Endothelial cell of umbilical vein (primary cell): Measurements from ENCODE around the gene DUSP5. TPM values are rescaled to one million over a fixed set of nuclear protein-coding genes. Genes with fewer than 3 reads are reported as not detected.

Experiments
- BruUV-seq: library from RNA; stranded (reverse); fragments of 400-500 nt; replicated peaks from 2 replicates; lab custom pipeline; 2021; lab: Mats Ljungman, UMichigan
- CTCF ChIA-PET: fragments of 300-600, 350-600 bp; sonication (Branson Sonifier 250); formaldehyde crosslinking; loops from one replicate; lab custom pipeline; 2021; ENCODE audit warnings: antibody characterized with exemption, inconsistent platforms; lab: Charles Lee
- POLR2A ChIA-PET: fragments of 300-600, 350-600 bp; sonication (Branson Sonifier 250); formaldehyde crosslinking; loops from one replicate; lab custom pipeline; 2021; ENCODE audit warnings: antibody characterized with exemption, inconsistent platforms; lab: Charles Lee
- DNase-seq: peaks from one replicate; pipeline ENCODE4 v3.0.0-alpha.2; 2011; ENCODE audit warnings: low read depth, low spot score
- FAIRE-seq: peaks from 2 replicates; lab custom pipeline; 2011; peaks lifted over from hg19 to GRCh38; lab: Jason Lieb, UNC
- H2AFZ ChIP-seq: 2 replicates; pipeline ENCODE4 v1.6.0; 2012; ENCODE audit warnings: low read depth, low read length, control low read depth, inconsistent platforms
- H3K27ac ChIP-seq: 2 replicates; pipeline ENCODE4 v1.5.1; 2011; ENCODE audit warnings: low read depth, mild to moderate bottlenecking, control low read depth, low read length, moderate library complexity; ENCODE audit not compliant: insufficient read depth
- H3K27me3 ChIP-seq, 2 experiments: 2 replicates each; pipeline versions ENCODE4 v1.6.0 to v1.6.1; 2011; ENCODE audit warnings: low read length in 2 of 2, mixed read lengths in 1 of 2; ENCODE audit not compliant: control insufficient read depth in 2 of 2, insufficient read depth in 2 of 2
- H3K36me3 ChIP-seq, 2 experiments: 2 replicates in 1 of 2; 3 replicates in 1 of 2; pipeline ENCODE4 v1.5.1; 2011; ENCODE audit warnings: low read length in 2 of 2, mild to moderate bottlenecking in 1 of 2, moderate library complexity in 1 of 2; ENCODE audit not compliant: control insufficient read depth in 2 of 2, insufficient read depth in 2 of 2; ENCODE audit errors: extremely low read depth in 1 of 2
- H3K4me1 ChIP-seq: 3 replicates; pipeline ENCODE4 v1.5.1; 2011; ENCODE audit warnings: mild to moderate bottlenecking, low read length; ENCODE audit not compliant: control insufficient read depth, insufficient read depth; ENCODE audit errors: extremely low read depth
- H3K4me2 ChIP-seq: 2 replicates; pipeline ENCODE4 v1.6.1; 2011; ENCODE audit warnings: low read length, control low read depth, mixed read lengths; ENCODE audit not compliant: insufficient read depth
- H3K4me3 ChIP-seq, 3 experiments: fragments of 200-600 bp in 1 of 3; sonication (generic), shearing (Covaris generic) in 1 of 3; replicated peaks in 1 of 3; 2 replicates each; pipeline ENCODE4 v1.5.1; 2011 to 2016; ENCODE audit warnings: control low read depth in 3 of 3, low read length in 3 of 3, mild to moderate bottlenecking in 2 of 3, inconsistent platforms in 1 of 3, low read depth in 1 of 3, moderate library complexity in 1 of 3; ENCODE audit not compliant: insufficient read depth in 1 of 3
- H3K79me2 ChIP-seq: 2 replicates; pipeline ENCODE4 v1.6.0; 2012; ENCODE audit warnings: low read length, inconsistent platforms; ENCODE audit not compliant: control insufficient read depth, insufficient read depth
- H3K9ac ChIP-seq: replicated peaks from 2 replicates; pipeline ENCODE3; 2011; ENCODE audit warnings: low read length, control low read depth; ENCODE audit not compliant: insufficient read depth; ENCODE audit errors: extremely low read depth
- H3K9me1 ChIP-seq: replicated peaks from 3 replicates; pipeline ENCODE4 v1.6.0; 2011; ENCODE audit warnings: mild to moderate bottlenecking, low read length; ENCODE audit not compliant: control insufficient read depth, insufficient read depth; ENCODE audit errors: extremely low read depth
- H3K9me3 ChIP-seq: replicated peaks from 2 replicates; pipeline ENCODE4 v1.5.1; 2012; ENCODE audit warnings: low read length, inconsistent platforms; ENCODE audit not compliant: control insufficient read depth, insufficient read depth
- H4K20me1 ChIP-seq: replicated peaks from 2 replicates; pipeline ENCODE3; 2011; ENCODE audit warnings: mild to moderate bottlenecking, low read length; ENCODE audit not compliant: control insufficient read depth, insufficient read depth; ENCODE audit errors: extremely low read depth
- EZH2 ChIP-seq: IDR thresholded peaks from 2 replicates; pipeline ENCODE4 v1.6.1; 2012; ENCODE audit warnings: borderline replicate concordance, low read depth, mild to moderate bottlenecking, moderate library complexity, low read length, inconsistent platforms; ENCODE audit not compliant: severe bottlenecking
- FOS ChIP-seq: IDR thresholded peaks from 2 replicates; pipeline ENCODE4 v1.6.1; 2011; ENCODE audit warnings: mild to moderate bottlenecking, low read length, moderate library complexity, borderline replicate concordance; ENCODE audit not compliant: insufficient read depth
- GATA2 ChIP-seq: IDR thresholded peaks from 2 replicates; pipeline ENCODE4 v1.7.0; 2011; ENCODE audit warnings: low read depth, mild to moderate bottlenecking, moderate library complexity, mixed read lengths, low read length; ENCODE audit not compliant: insufficient read length, insufficient read depth
- JUN ChIP-seq: IDR thresholded peaks from 2 replicates; pipeline ENCODE4 v1.6.1; 2011; ENCODE audit warnings: borderline replicate concordance, low read depth; ENCODE audit not compliant: insufficient read length, insufficient read depth
- MYC ChIP-seq: IDR thresholded peaks from one replicate; pipeline ENCODE4 v1.6.1; 2011; ENCODE audit warnings: mild to moderate bottlenecking, low read depth, low read length
- POLR2A ChIP-seq: IDR thresholded peaks from 2 replicates; pipeline ENCODE4 v1.6.1; 2012; ENCODE audit warnings: low read depth, mild to moderate bottlenecking, control low read depth, low read length
- POLR2AphosphoS5 ChIP-seq: IDR thresholded peaks from 2 replicates; pipeline ENCODE4 v1.6.1; 2012; ENCODE audit warnings: low read depth, mild to moderate bottlenecking, control low read depth, low read length, moderate library complexity; ENCODE audit not compliant: insufficient read depth
- dilution Hi-C: fragments of 300-500 bp; cut with MboI; formaldehyde crosslinking; loops from one replicate; pipeline ENCODE4 v1.15.0; 2019; ENCODE audit warnings: low sequenced_read_pairs; ENCODE audit not compliant: extremely low pct_ligation_motif_present
- intact Hi-C: fragments of 100-400 bp; cut with micrococcal nuclease; formaldehyde crosslinking; loops from one replicate; pipeline ENCODE4 v1.10.0; 2022
- polyA plus RNA-seq, 4 experiments: library from polyadenylated mRNA; depleted of rRNA in 3 of 4; stranded (reverse) in 3 of 4; unstranded in 1 of 4; fragments of >200 nt; gene quantifications; 2 replicates each; pipeline versions ENCODE4 v1.2.1 to v1.2.3, GENCODE V29; 2011 to 2012; ENCODE audit warnings: missing spikeins in 1 of 4
- total RNA-seq: library from RNA; stranded (reverse); gene quantifications from 2 replicates; pipeline ENCODE4 v1.2.3, GENCODE V29; 2021
- TF ChIP-seq, protein P1 (sequence below): IDR thresholded peaks from 2 replicates; pipeline ENCODE4 v1.6.1; 2011; ENCODE audit not compliant: insufficient read depth, insufficient read length
- TF ChIP-seq, protein P2 (sequence below), 2 donors: IDR thresholded peaks; 1 replicate in 1 of 2; 2 replicates in 1 of 2; pipeline ENCODE4 v1.5.1; 2011; ENCODE audit warnings: low read length in 2 of 2, mild to moderate bottlenecking in 2 of 2, moderate library complexity in 2 of 2, control low read depth in 1 of 2, inconsistent platforms in 1 of 2, low read depth in 1 of 2; ENCODE audit not compliant: insufficient read depth in 1 of 2; ENCODE audit errors: extremely low read depth in 1 of 2

DUSP5 gene
- total and polyA plus RNA-seq, 2 donors (not counting 3 experiments of a cell fraction or from before 2014, with no cell fraction given), result 12.2 to 25.2 TPM

DNA sequence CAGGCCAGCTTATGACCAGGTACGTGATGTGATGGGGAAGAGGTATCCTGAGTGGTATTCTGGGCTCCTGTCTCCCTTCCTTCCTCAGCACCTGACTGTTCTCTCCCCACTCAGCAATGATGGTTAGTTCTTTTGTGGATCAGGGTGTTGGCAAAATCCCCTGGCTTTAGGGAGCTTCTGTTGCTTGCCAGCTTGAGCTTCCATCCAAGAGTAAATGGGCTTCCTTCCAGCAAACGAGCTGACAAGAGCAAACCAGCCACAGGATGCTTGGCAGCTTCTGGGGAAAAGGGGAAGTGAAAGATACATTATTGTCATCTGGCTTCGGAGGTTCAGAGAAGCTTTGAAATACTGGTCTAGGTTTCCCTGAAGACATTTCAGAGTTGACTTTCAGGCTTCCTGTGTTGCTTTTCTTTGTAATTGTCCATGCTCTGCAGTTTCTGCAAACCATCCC, 5.2 kb downstream of the DUSP5 start:
- dilution Hi-C loops (no loop called here), intact Hi-C loops (loop anchor here (5.0 kb wide), 1 partner anchor 414 kb away; the partner anchor contains the start of genes BBIP1 and SHOC2)
- TF ChIP-seq JUN, result no peak
- TF ChIP-seq POLR2A, result no peak
- TF ChIP-seq FOS, result no peak
- TF ChIP-seq, protein P1, sequence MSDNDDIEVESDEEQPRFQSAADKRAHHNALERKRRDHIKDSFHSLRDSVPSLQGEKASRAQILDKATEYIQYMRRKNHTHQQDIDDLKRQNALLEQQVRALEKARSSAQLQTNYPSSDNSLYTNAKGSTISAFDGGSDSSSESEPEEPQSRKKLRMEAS, result no peak
- no peak for TF ChIP-seq POLR2AphosphoS5
- no peak for TF ChIP-seq EZH2
- TF ChIP-seq MYC, result no peak
- TF ChIP-seq, protein P2, sequence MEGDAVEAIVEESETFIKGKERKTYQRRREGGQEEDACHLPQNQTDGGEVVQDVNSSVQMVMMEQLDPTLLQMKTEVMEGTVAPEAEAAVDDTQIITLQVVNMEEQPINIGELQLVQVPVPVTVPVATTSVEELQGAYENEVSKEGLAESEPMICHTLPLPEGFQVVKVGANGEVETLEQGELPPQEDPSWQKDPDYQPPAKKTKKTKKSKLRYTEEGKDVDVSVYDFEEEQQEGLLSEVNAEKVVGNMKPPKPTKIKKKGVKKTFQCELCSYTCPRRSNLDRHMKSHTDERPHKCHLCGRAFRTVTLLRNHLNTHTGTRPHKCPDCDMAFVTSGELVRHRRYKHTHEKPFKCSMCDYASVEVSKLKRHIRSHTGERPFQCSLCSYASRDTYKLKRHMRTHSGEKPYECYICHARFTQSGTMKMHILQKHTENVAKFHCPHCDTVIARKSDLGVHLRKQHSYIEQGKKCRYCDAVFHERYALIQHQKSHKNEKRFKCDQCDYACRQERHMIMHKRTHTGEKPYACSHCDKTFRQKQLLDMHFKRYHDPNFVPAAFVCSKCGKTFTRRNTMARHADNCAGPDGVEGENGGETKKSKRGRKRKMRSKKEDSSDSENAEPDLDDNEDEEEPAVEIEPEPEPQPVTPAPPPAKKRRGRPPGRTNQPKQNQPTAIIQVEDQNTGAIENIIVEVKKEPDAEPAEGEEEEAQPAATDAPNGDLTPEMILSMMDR (IDR thresholded peaks at IDR 0.05; ENCODE audit: extremely low read depth in 1 of 2, insufficient read depth in 1 of 2, low read depth in 1 of 2, low read length in 2 of 2), result no peak
- TF ChIP-seq GATA2, result no peak
- peaks cover 69% of the 10 kb centered on the region for H3K4me1 ChIP-seq
- H3K9me3 ChIP-seq, result no peaks in the 10 kb centered on the region
- DNase-seq (peak; percentile 49), FAIRE-seq (peak; percentile 26)
- no peak overlapping the region for H2AFZ ChIP-seq
- peaks cover 88% of the 10 kb centered on the region for H3K79me2 ChIP-seq
- H3K36me3 ChIP-seq, result no peaks in the 10 kb centered on the region
- H3K27me3 ChIP-seq, result no peaks in the 10 kb centered on the region
- no peak overlapping the region for H3K4me3 ChIP-seq
- peak overlapping the region; percentile 82 for H3K4me2 ChIP-seq
- H4K20me1 ChIP-seq, result no peaks in the 10 kb centered on the region
- POLR2A ChIA-PET, result interaction anchor here (0.7 to 1.3 kb wide), 3 partner anchors 9 to 111 kb away, joined by 4 read pairs; no protein-coding TSS in a partner anchor
- no peaks in the 10 kb centered on the region for H3K9me1 ChIP-seq
- peak overlapping the region; percentile 40 for H3K9ac ChIP-seq
- CTCF ChIA-PET, result interaction anchor here (1.0 to 16.9 kb wide), 8 partner anchors 11 to 193 kb away, joined by 3 to 268 read pairs (median 11); no protein-coding TSS in a partner anchor
- peak overlapping the region; percentile 92 for H3K27ac ChIP-seq
- BruUV-seq, result no TSS peak
